Lower leg skin (tissue), 4 donors: ENCODE measurements around the gene DDX24. TPM values are rescaled to one million over a fixed set of nuclear protein-coding genes. Genes with fewer than 3 reads are reported as not detected.

Source experiments
- DNase-seq, 2 donors: peaks; one replicate each; pipeline ENCODE4 v3.0.0-alpha.2; 2019; ENCODE audit warnings: low spot score in 2 of 2
- H3K4me3 ChIP-seq: fragments of 200-600 bp; sonication (generic); 2 replicates; pipeline ENCODE4 v1.5.1; 2017; ENCODE audit warnings: mild to moderate bottlenecking, low read depth; ENCODE audit not compliant: poor library complexity, severe bottlenecking
- CTCF ChIP-seq, 3 donors: fragments of 450-650 bp; IDR thresholded peaks; one replicate each; pipeline ENCODE4 v1.5.1; 2016; ENCODE audit warnings: antibody characterized with exemption in 3 of 3, mild to moderate bottlenecking in 3 of 3, moderate library complexity in 2 of 3
- POLR2A ChIP-seq, 2 donors: fragments of 450-650 bp; IDR thresholded peaks; one replicate each; pipeline ENCODE4 v1.6.1; 2016 to 2017; ENCODE audit warnings: antibody characterized with exemption in 2 of 2, mild to moderate bottlenecking in 1 of 2, moderate library complexity in 1 of 2
- WGBS, 2 donors: methylation state at CpG; one replicate each; pipeline ENCODE4 v1.1.5; 2018; 5-methylcytosine and 5-hydroxymethylcytosine counted together
- intact Hi-C: fragments of 100-400 bp; cut with DNase I; formaldehyde crosslinking; loops from one replicate; pipeline ENCODE4 v1.15.0; 2023; ENCODE audit warnings: low total_unique reads
- total RNA-seq, 4 donors: library from RNA; depleted of rRNA; stranded (reverse); fragments of >200 nt; gene quantifications; one replicate each; pipeline ENCODE4 v1.1.0, GENCODE V29; 2016

DDX24 gene
- total RNA-seq, 4 donors from 2014 or later: 91.7 to 132 (median 102) TPM

DNA sequence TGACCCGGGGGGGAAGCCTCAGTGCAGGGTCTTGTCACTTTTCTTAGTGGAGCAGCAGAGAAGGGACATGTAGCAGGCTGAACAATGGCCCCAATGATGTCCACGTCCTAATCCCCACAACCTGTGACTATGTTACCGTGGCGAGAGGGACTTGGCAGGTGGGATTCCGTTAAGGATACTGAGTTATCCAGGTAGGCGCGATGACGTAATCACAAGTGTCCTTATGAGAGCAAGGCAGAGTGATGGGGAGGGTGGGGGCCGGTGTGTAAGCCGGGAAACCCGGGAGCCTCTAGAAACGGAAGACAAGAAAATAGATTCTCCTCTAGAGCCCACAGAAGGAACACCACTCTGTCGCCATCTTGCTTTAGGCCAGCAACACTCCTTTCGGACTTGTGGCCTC is 50.4 kb downstream of the DDX24 start:
- DNase-seq: no peak
- WGBS, 2 donors: 90 to 96% methylated on average over 14 of the region's 14 CpGs
- TF ChIP-seq CTCF (IDR thresholded peaks at IDR 0.05): no peak
- no peak for TF ChIP-seq POLR2A (IDR thresholded peaks at IDR 0.05)
- intact Hi-C loops: no loop called here
- H3K4me3 ChIP-seq: no peak overlapping the region

GRCh38 chr14:94029671-94030203 is 51.3 kb downstream of the DDX24 start:
- DNase-seq: no peak
- H3K4me3 ChIP-seq: no peak overlapping the region
- WGBS, 2 donors: 91 to 92% methylated on average over 7 of the region's 7 CpGs
- intact Hi-C loops: no loop called here
- no peak for TF ChIP-seq POLR2A (IDR thresholded peaks at IDR 0.05)
- TF ChIP-seq CTCF (IDR thresholded peaks at IDR 0.05): no peak

DNA sequence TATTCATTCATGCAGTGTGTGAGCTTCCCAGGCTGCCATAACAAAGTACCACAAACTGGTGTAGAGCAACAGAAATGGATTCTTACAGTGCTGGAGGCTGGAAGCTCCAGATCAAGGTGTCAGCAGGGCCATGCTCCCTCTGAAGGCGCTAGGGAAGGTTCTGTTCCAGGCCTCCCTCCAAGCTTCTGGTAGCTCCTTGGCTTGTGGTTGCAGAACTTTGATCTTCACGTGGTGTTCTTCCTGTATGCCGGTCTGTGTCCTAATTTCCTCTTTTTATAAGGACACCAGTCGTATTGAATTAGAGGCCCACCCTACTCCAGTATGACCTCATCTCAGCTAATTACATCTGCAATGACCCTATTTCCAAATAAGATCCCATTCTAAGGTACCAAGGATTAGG is 51.7 kb downstream of the DDX24 start:
- no peak overlapping the region for H3K4me3 ChIP-seq
- no peak for DNase-seq
- 65 to 80% methylated on average over 4 of the region's 4 CpGs for WGBS, 2 donors
- intact Hi-C loops: no loop called here
- no peak for TF ChIP-seq POLR2A (IDR thresholded peaks at IDR 0.05)
- no peak for TF ChIP-seq CTCF (IDR thresholded peaks at IDR 0.05)

DNA sequence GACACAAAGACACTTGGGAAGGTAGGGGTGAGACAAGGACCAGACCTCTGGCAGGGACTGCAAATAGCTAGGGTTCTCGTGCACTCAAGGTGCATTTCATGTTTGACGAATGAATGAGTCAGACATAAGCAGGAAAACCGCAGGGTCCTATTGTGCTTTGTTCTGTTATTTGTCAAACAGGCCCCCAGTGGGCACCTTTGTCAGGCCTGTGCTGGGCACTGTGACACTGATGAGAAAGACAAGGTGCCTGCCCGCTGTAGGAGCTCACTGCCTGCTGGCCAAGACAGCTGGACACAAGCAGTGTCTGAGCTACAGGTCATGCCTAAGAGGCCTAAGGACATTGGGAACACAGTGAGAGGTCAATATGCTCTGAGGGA is 52.6 kb downstream of the DDX24 start:
- TF ChIP-seq CTCF (IDR thresholded peaks at IDR 0.05) (no peak), POLR2A (IDR thresholded peaks at IDR 0.05) (no peak)
- H3K4me3 ChIP-seq: no peak overlapping the region
- 84 to 90% methylated on average over 4 of the region's 4 CpGs for WGBS, 2 donors
- no peak for DNase-seq
- intact Hi-C loops: no loop called here

DNA sequence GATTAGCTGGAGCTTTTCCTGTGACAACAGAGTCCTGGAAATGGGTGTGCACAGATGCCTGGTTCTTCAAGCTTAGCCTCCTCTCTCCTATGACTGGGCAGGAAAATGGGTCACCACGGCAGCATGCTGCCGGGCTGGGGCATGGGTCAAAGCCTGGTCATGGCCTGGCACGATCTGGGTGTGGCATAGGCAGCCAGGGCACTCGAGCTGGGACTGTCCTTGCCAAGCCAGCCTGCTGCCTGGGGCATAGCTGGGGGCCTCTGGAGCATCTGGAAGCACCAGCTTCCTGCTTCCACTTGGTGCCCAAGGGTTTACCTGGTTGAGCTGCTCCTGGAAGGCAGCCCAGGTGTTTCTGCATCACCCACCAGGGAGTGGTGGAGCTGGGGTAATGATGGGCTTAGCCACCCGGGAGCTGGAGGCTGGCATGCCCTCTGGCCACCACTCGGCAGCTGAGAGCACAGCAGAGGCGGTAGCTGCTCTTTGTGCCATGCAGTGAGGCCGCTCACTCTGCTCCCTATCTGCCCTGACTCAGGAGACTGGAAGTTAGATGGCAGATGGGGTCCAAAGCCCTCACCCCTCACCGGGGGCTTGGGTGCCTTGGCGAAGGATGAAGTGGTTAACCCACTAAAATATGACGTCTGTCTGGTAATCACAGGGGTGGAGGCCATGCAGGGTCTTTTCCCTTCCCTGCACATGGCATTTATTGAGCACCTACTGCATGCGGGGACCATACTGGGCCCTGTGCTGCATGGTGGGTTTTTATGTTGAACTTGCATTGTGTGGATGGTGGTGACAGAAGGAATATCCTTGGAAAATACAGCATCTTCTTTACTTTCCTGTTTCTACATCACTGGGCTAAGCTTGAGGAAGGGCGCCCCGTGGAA is 53.2 kb downstream of the DDX24 start:
- DNase-seq: no peak
- intact Hi-C loops: no loop called here
- H3K4me3 ChIP-seq: no peak overlapping the region
- TF ChIP-seq CTCF (IDR thresholded peaks at IDR 0.05): no peak
- TF ChIP-seq POLR2A (IDR thresholded peaks at IDR 0.05): no peak
- WGBS, 2 donors: 69 to 72% methylated on average over 12 to 14 of the region's 14 CpGs
